GM19351 (cell line): ENCODE results near the gene LMX1A.

Source experiments
- ATAC-seq: cut with Tn5 transposase; IDR thresholded peaks from one replicate; pipeline ENCODE4 v1.9.1; 2021; ENCODE audit warnings: mild to moderate bottlenecking, moderate library complexity; ENCODE audit not compliant: unreplicated experiment

Gene LMX1A

DNA sequence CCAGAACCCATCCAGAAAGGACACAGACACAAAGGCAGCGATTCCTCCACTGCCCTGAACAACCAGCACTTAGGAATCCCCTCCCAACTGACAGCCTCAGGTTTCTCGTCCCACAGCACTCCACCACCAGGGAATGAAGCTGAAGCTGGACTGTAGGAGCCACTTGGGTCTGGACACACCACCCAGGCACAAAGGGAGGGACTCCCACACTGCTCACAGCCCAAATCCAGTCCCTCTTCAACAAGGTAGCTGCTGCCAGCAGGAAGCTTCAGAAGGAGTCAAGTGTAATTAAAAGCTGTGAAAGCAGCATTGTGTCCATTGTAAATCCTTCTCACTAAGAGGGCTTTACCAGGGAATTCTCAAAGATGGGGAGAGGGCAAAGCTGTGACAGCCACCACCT is 29.0 kb downstream of the LMX1A start:
- no peak for ATAC-seq

DNA sequence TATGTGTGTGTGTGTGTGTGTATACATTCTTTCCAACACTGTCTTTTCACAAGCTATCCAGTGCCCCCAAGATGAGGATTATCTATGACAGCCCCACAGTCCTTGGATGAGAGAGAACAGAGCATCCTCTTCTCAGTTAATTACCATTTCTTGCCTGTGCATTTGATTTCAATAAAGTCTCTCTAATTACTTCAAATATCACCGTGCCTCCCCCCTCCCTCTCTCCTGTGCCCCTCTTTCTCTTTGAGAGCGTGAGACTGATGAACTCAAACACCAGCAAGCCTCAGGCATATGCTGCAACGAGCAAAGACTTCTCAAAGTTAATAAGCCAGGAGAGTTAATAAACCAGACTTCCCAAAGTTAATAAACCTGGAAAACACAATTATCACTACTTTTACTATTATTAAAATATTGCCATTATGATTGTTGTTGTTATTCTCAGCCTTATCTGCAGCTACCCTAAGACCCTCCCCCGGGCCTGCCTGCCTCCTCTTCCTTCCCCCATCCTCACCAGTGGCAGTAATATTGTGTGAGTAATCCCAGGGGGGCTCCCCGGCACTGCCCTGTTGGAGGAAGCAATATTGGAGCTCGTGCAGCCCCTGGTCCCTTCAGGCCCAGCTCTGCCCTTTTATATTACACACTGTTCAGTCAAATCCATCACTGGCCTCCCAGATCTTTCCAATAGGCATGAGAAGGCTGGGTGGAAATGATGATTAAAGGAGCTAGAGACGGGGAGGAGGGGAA is 30.9 kb downstream of the LMX1A start:
- no peak for ATAC-seq

DNA sequence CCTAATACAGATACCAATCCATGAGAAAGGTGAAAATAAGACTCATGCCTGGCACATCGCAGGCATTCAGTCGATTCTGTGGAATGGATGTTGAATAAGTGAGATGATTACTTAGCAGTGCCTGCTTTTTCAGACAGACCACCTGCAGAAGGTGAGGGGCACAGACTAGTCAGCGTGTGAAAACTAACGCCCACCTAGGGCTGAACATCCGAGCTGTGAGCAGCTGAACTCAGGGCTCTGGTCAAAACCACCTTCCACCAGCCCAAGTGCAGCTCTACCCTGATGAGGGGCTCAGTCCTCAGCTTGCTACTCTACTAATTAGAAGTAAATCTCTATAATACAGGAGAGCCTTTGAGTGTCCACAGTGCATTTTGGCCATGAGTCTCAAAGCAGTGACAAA is 32.5 kb downstream of the LMX1A start:
- no peak for ATAC-seq

GRCh38 chr1:165317612-165318011 is 38.9 kb downstream of the LMX1A start:
- ATAC-seq: no peak

DNA sequence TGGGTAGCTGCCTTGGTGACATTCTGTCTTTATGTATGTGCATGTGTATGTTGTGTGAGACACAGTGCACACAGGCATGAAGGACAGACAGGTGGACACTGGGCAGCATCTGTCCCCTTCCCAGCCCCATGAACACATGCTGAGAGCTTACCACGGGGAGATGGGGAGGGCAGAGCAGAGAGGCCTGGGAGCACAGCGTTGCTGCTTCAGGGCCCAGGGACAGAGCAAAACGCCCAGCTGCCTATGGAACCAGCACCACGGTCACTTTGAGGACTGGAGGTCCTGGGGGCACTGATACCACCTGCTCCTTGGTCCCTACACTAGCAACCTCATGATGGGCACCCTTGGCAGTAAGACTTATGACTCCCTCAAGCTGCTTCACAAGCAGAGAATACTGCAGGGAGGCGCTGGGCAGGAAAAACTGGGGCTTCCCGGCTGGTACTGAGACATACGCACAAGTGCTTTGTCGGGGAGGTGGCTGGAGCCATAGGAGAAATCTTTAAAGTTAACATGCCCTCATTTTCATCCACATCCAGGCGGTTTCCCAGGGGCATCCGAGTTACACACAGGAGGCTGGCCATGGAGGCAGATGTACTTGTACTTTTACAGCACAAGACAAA is 40.3 kb downstream of the LMX1A start:
- no peak for ATAC-seq

- ATAC-seq: no peak
Measured at GRCh38 chr1:165315481-165315880, 41.0 kb downstream of the LMX1A start.

DNA sequence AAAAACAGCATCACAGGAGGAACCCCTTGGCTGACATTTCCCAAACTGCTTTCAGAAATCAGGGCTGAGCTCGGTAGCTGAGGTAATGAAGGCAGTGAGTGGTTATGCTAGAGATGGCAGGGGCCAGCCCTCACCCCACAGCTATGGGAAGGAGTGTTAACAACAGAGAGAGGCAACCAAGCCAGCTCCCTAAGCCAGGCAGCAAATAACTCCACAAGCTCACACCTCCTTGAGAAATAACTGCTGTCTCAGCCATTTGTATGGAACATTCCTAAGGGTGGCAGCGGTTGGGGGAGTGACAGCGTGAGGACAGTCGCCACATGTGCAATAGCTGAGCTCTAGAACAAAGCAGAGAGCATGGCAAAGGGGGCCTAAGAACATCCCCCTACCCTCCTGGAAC is 42.6 kb downstream of the LMX1A start:
- no peak for ATAC-seq

GRCh38 chr1:165312591-165312990 is 43.9 kb downstream of the LMX1A start:
- no peak for ATAC-seq

- no peak for ATAC-seq
Measured at GRCh38 chr1:165306543-165307434, 49.7 kb downstream of the LMX1A start.

DNA sequence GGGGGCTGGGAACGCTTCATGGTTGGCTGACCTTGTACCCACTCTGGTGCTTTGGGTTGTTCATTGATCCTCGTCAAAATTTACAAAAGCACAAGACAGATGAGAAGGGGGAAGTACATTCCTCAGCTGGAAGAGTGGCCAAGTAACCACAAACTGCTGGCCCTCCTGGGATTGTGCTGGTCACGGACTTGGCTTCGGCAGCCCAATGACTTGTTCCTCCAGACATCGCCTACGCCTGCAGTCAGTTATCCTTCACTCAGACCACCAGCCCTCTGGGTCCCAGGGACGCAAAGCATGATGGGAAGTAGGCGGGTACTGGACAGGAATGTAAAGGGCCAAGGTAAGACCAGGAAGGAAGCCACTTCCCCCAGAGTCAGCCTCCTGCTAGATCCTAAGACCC is 53.1 kb downstream of the LMX1A start:
- no peak for ATAC-seq

- ATAC-seq: no peak
Measured at GRCh38 chr1:165300400-165300903, 56.1 kb downstream of the LMX1A start.

GRCh38 chr1:165298203-165298820 is 58.2 kb downstream of the LMX1A start:
- no peak for ATAC-seq

- ATAC-seq: no peak
Measured at GRCh38 chr1:165296205-165296604, 60.3 kb downstream of the LMX1A start.

GRCh38 chr1:165290148-165290547 is 66.4 kb downstream of the LMX1A start:
- ATAC-seq: no peak

GRCh38 chr1:165289556-165289955 is 67.0 kb downstream of the LMX1A start:
- ATAC-seq: no peak

DNA sequence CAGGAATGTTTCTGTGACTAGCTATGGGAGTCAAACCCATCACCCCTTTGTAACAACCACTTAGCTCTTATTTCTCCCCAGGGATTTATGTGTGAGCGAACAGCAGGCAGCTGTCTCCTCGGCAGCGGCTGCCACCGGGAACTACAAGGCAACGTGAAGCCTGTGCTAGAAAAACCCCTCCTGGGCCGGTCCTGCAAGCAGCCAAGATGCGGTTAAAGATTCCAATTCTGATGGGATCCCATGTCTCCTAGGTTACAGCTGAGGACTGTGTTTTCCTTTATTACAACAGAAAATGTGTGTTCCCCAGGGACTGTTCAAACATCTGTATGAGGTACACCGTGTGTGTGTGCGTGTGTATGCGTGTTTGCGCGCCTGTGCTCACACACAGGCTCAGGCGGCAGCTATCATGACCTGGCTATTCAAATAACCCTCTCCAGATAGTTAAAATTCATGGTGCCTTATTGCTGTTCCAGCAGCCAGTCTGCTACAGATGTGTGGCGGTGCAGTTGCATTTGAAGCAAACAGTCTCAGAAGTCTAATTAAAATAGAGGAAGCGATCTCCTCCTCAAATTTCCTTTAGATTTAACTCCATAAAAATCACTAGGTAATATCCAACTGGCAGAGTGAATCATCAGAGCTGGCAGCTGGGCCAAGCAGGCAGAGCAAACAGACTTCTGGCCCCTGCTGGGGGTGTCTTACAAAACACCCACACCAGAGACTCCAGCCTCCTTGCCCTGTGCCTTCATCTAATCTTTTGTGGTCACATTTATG is 68.0 kb downstream of the LMX1A start:
- ATAC-seq: no peak

DNA sequence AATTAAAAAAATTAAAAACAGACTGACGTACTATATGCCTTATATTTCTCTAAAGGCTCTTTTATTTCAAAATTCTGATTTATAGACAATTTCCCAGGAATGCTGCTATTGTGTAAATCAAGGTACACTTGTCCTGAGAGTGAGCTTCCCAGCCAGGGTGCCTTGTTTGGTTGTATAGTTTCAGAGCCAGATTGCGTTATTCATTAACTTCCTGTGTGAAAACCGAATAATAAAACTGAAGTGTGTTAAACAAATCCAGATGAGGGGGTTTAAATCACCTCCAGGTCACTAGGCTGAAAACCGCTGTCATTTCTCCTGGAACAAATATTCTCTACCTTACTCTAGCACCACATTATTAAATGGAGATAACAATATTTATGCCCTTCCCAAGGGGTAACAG is 68.7 kb downstream of the LMX1A start:
- no peak for ATAC-seq

- no peak for ATAC-seq
Measured at GRCh38 chr1:165287329-165287728, 69.2 kb downstream of the LMX1A start.

- ATAC-seq: no peak
Measured at GRCh38 chr1:165284454-165284853, 72.1 kb downstream of the LMX1A start.

DNA sequence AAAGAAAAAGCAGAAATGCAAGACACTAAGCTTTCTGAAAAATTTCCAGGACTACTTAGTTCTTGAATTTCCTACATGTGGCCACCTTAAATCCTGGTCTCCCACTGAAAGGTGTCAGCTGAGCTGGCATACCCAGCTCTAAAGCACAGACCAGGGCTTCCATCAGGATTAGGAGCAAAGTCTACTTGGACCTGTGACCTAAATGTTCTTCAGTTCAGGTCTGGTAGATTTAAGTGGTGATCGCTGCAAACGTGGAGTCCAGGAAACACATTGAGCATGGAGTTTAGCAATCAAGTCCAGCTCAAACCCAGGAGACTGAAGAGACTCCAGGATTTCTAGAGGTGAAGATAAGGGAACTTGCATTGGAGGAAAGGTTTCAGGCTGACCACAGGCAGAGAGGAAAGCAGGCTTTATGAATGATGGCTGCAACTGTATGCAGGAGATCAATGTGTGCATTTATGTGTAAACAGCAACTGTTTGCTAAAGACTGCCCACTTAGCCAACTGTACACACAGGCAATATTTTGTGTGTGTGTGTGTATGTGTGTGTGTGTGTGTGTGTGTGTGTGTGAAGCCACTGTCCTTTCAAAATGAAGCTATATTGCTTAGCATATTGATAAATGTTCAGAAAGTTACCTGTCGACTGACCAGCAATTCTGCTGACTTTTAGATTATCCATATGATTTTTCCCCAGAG is 75.2 kb downstream of the LMX1A start:
- no peak for ATAC-seq
